ENCODE measurements around the gene SRP9. TPM values are rescaled to one million over a fixed set of nuclear protein-coding genes. Genes with fewer than 3 reads are reported as not detected.
"Not testable (repeated sequence)": the region's sequence is repeated elsewhere in the genome, so short reads cannot be mapped to it uniquely, and the experiment has no call there.

Gene SRP9
- total RNA-seq, 1 donor from 2014 or later, result 1,104 TPM

GRCh38 chr1:225777058-225777582, 506 bp upstream of the SRP9 start:
- peak overlapping the region; percentile 77 for H3K4me2 ChIP-seq
- H3K4me3 ChIP-seq, result peak overlapping the region; percentile 78
- H3K27ac ChIP-seq, result no peak overlapping the region
- no peaks in the 10 kb centered on the region for H3K27me3 ChIP-seq
- Mint-ChIP-seq H3K27ac (no peak overlapping the region), H3K4me3 (no peak overlapping the region), H3K27me3 (ENCODE audit: insufficient read depth, low read depth) (peaks cover 4% of the 10 kb centered on the region), H3K36me3 (peaks cover 8% of the 10 kb centered on the region), H3K4me1 (peaks cover 30% of the 10 kb centered on the region), H3K9me3 (no peaks in the 10 kb centered on the region)
- no peaks in the 10 kb centered on the region for H3K9me3 ChIP-seq (ENCODE audit: low read depth)
- peaks cover 25% of the 10 kb centered on the region for H3K4me1 ChIP-seq
- peaks cover 35% of the 10 kb centered on the region for H4K20me1 ChIP-seq (ENCODE audit: low read depth)
- peaks cover 44% of the 10 kb centered on the region for H3K79me2 ChIP-seq (ENCODE audit: low read depth)
- DNase-seq (ENCODE audit: low spot score), result no peak
- peak overlapping the region; percentile 66 for H2AFZ ChIP-seq (replicated peaks)
- peaks cover 18% of the 10 kb centered on the region for H3F3A ChIP-seq (ENCODE audit: low read depth)
- H3K9ac ChIP-seq, result no peak overlapping the region
- TF ChIP-seq CTCF (IDR thresholded peaks at IDR 0.05) (no peak), EZH2phosphoT487 (IDR thresholded peaks at IDR 0.05) (no peak), EZH2 (IDR thresholded peaks at IDR 0.05) (no peak)
- H3K36me3 ChIP-seq, result no peaks in the 10 kb centered on the region

- no peak overlapping the region for H2AFZ ChIP-seq (replicated peaks)
- peaks cover 12% of the 10 kb centered on the region for H3F3A ChIP-seq (ENCODE audit: low read depth)
- Mint-ChIP-seq H3K36me3 (peaks cover 14% of the 10 kb centered on the region), H3K4me1 (peaks cover 32% of the 10 kb centered on the region), H3K9me3 (no peaks in the 10 kb centered on the region), H3K27me3 (ENCODE audit: insufficient read depth, low read depth) (peaks cover 4% of the 10 kb centered on the region), H3K27ac (no peak overlapping the region), H3K4me3 (no peak overlapping the region)
- H3K27ac ChIP-seq, result peak overlapping the region; percentile 92
- peak overlapping the region; percentile 95 for H3K4me2 ChIP-seq
- H3K79me2 ChIP-seq (ENCODE audit: low read depth), result peaks cover 56% of the 10 kb centered on the region
- DNase-seq (ENCODE audit: low spot score), result no peak
- peak overlapping the region; percentile 78 for H3K4me3 ChIP-seq
- H4K20me1 ChIP-seq (ENCODE audit: low read depth), result peaks cover 47% of the 10 kb centered on the region
- H3K36me3 ChIP-seq, result peaks cover 10% of the 10 kb centered on the region
- peak overlapping the region; percentile 93 for H3K9ac ChIP-seq
- peaks cover 33% of the 10 kb centered on the region for H3K4me1 ChIP-seq
- no peaks in the 10 kb centered on the region for H3K9me3 ChIP-seq (ENCODE audit: low read depth)
- TF ChIP-seq CTCF (IDR thresholded peaks at IDR 0.05) (no peak), EZH2phosphoT487 (IDR thresholded peaks at IDR 0.05) (no peak), EZH2 (IDR thresholded peaks at IDR 0.05) (no peak)
- no peaks in the 10 kb centered on the region for H3K27me3 ChIP-seq
These were observed 677 bp downstream of the SRP9 start for GRCh38 chr1:225778337-225778669.

GRCh38 chr1:225779165-225779564, 1.5 kb downstream of the SRP9 start:
- Histone ChIP-seq H3K36me3 (peaks cover 17% of the 10 kb centered on the region), H4K20me1 (ENCODE audit: low read depth) (peaks cover 54% of the 10 kb centered on the region), H3K9ac (peak overlapping the region; percentile 93), H3K4me1 (peaks cover 34% of the 10 kb centered on the region), H3K4me3 (peak overlapping the region; percentile 78), H3K79me2 (ENCODE audit: low read depth) (peaks cover 64% of the 10 kb centered on the region), H3K4me2 (peak overlapping the region; percentile 95), H3F3A (ENCODE audit: low read depth) (peaks cover 12% of the 10 kb centered on the region)
- not testable (repeated sequence) for H3K9me3 Mint-ChIP-seq; DNase-seq (ENCODE audit: low spot score); H3K27me3 ChIP-seq; H3K9me3 ChIP-seq (ENCODE audit: low read depth); H2AFZ ChIP-seq (replicated peaks); H3K27ac Mint-ChIP-seq; H3K4me3 Mint-ChIP-seq; H3K27ac ChIP-seq; H3K27me3 Mint-ChIP-seq (ENCODE audit: insufficient read depth, low read depth)
- peaks cover 27% of the 10 kb centered on the region for H3K4me1 Mint-ChIP-seq
- H3K36me3 Mint-ChIP-seq, result peaks cover 20% of the 10 kb centered on the region

GRCh38 chr1:225780134-225780533, 2.5 kb downstream of the SRP9 start:
- Histone ChIP-seq H3K27ac (no peak overlapping the region), H3K9ac (no peak overlapping the region), H3K36me3 (peaks cover 17% of the 10 kb centered on the region), H3F3A (ENCODE audit: low read depth) (peaks cover 12% of the 10 kb centered on the region), H3K9me3 (ENCODE audit: low read depth) (no peaks in the 10 kb centered on the region), H4K20me1 (ENCODE audit: low read depth) (peaks cover 59% of the 10 kb centered on the region), H3K4me3 (peak overlapping the region; percentile 78), H3K4me2 (peak overlapping the region; percentile 95), H3K79me2 (ENCODE audit: low read depth) (peaks cover 74% of the 10 kb centered on the region), H3K27me3 (no peaks in the 10 kb centered on the region), H2AFZ (replicated peaks) (no peak overlapping the region), H3K4me1 (peaks cover 34% of the 10 kb centered on the region)
- H3K27ac Mint-ChIP-seq, result no peak overlapping the region
- H3K4me3 Mint-ChIP-seq, result peak overlapping the region; percentile 58
- TF ChIP-seq EZH2 (IDR thresholded peaks at IDR 0.05) (no peak), CTCF (IDR thresholded peaks at IDR 0.05) (no peak), EZH2phosphoT487 (IDR thresholded peaks at IDR 0.05) (no peak)
- no peak for DNase-seq (ENCODE audit: low spot score)
- no peaks in the 10 kb centered on the region for H3K9me3 Mint-ChIP-seq
- H3K36me3 Mint-ChIP-seq, result peaks cover 18% of the 10 kb centered on the region
- no peaks in the 10 kb centered on the region for H3K27me3 Mint-ChIP-seq (ENCODE audit: insufficient read depth, low read depth)
- H3K4me1 Mint-ChIP-seq, result peaks cover 18% of the 10 kb centered on the region
